GM12878 (cell line): Measurements from ENCODE around the gene MGAT5. TPM values are rescaled to one million over a fixed set of nuclear protein-coding genes. Genes with fewer than 3 reads are reported as not detected.

Source experiments
- ATAC-seq: fragments of 200-7000 bp; cut with Tn5 transposase; 3 replicates; pipeline ENCODE4 v1.9.1; 2020; ENCODE audit warnings: mild to moderate bottlenecking, moderate library complexity
- BruUV-seq: library from RNA; stranded (reverse); fragments of 400-500 nt; replicated peaks from 2 replicates; lab custom pipeline; 2021; lab: Mats Ljungman, UMichigan
- CTCF ChIA-PET: fragments of 300-600 bp; sonication (Branson Sonifier 250); formaldehyde crosslinking; extraction: SDS; loops from one replicate; lab custom pipeline; 2021; ENCODE audit warnings: inconsistent platforms; lab: Yijun Ruan, JAX
- POLR2A ChIA-PET: fragments of 350-600 bp; formaldehyde crosslinking; extraction: SDS; loops from one replicate; lab custom pipeline; 2021; ENCODE audit warnings: inconsistent platforms; lab: Charles Lee
- RAD21 ChIA-PET: fragments of 300-600 bp; sonication (Branson Sonifier 250); formaldehyde crosslinking; loops from one replicate; lab custom pipeline; 2023; ENCODE audit warnings: antibody characterized with exemption; ENCODE audit not compliant: unreplicated experiment; lab: Charles Lee
- SMC1A ChIA-PET: fragments of 300-600 bp; sonication (Branson Sonifier 250); formaldehyde crosslinking; loops from one replicate; lab custom pipeline; 2023; ENCODE audit not compliant: unreplicated experiment, uncharacterized antibody; lab: Charles Lee
- DNase-seq: peaks from one replicate; pipeline ENCODE4 v3.0.0-alpha.2; 2011; ENCODE audit warnings: low read depth, low spot score
- FAIRE-seq: peaks from 3 replicates; lab custom pipeline; 2011; peaks lifted over from hg19 to GRCh38; lab: Jason Lieb, UNC
- H2AFZ ChIP-seq: 2 replicates; pipeline ENCODE4 v1.6.0; 2011; ENCODE audit warnings: low read depth, low read length, control low read depth; ENCODE audit not compliant: control insufficient read depth
- H3K27ac ChIP-seq: 2 replicates; pipeline ENCODE4 v1.5.1; 2011; ENCODE audit warnings: control low read depth; ENCODE audit not compliant: control insufficient read depth, insufficient read depth
- H3K27me3 ChIP-seq, 2 experiments: replicated peaks in 1 of 2; 2 replicates each; pipeline versions ENCODE4 v1.6.0 to v1.6.1; 2011; ENCODE audit warnings: low read length in 1 of 2; ENCODE audit not compliant: control insufficient read depth in 2 of 2, insufficient read depth in 2 of 2
- H3K36me3 ChIP-seq, 2 experiments: 2 replicates each; pipeline ENCODE4 v1.5.1; 2011; ENCODE audit warnings: low read length in 1 of 2; ENCODE audit not compliant: control insufficient read depth in 2 of 2, insufficient read depth in 2 of 2
- H3K4me1 ChIP-seq: 2 replicates; pipeline ENCODE4 v1.6.1; 2011; ENCODE audit warnings: mild to moderate bottlenecking, low read length, moderate library complexity, mixed read lengths; ENCODE audit not compliant: control insufficient read depth, insufficient read depth
- H3K4me2 ChIP-seq: 2 replicates; pipeline ENCODE4 v1.6.0; 2011; ENCODE audit warnings: control low read depth; ENCODE audit not compliant: control insufficient read depth, insufficient read depth
- H3K4me3 ChIP-seq: fragments of 200-600 bp; sonication (generic); 2 replicates; pipeline ENCODE4 v1.5.1; 2016
- H3K79me2 ChIP-seq: 2 replicates; pipeline ENCODE4 v1.6.0; 2011; ENCODE audit warnings: low read length; ENCODE audit not compliant: control insufficient read depth, insufficient read depth
- H3K9ac ChIP-seq: 2 replicates; pipeline ENCODE4 v1.8.0; 2011; ENCODE audit warnings: low read length, control low read depth, mixed read lengths; ENCODE audit not compliant: control insufficient read depth, insufficient read depth
- H3K9me3 ChIP-seq: replicated peaks from 3 replicates; pipeline ENCODE4 v1.5.1; 2011; ENCODE audit warnings: mild to moderate bottlenecking, low read length; ENCODE audit not compliant: control insufficient read depth, insufficient read depth
- H4K20me1 ChIP-seq: 2 replicates; pipeline ENCODE4 v1.6.0; 2011; ENCODE audit not compliant: control insufficient read depth, insufficient read depth
- BRCA1 ChIP-seq: IDR thresholded peaks from 2 replicates; pipeline ENCODE4 v1.6.1; 2011; ENCODE audit warnings: low read depth, low read length, improper control_type of control experiment
- IRF5 ChIP-seq: fragments of 450-650 bp; IDR thresholded peaks from 2 replicates; pipeline ENCODE4 v1.6.1; 2017; ENCODE audit warnings: borderline replicate concordance
- JUND ChIP-seq: IDR thresholded peaks from 2 replicates; pipeline ENCODE4 v1.6.1; 2012; ENCODE audit warnings: low read depth, mild to moderate bottlenecking, low read length, improper control_type of control experiment, moderate library complexity
- MXI1 ChIP-seq: fragments of 150-350 bp; IDR thresholded peaks from 2 replicates; pipeline ENCODE4 v1.6.1; 2011; ENCODE audit warnings: low read depth, mild to moderate bottlenecking, inconsistent platforms, low read length, improper control_type of control experiment
- NBN ChIP-seq: fragments of 450-650 bp; IDR thresholded peaks from 2 replicates; pipeline ENCODE4 v1.6.1; 2016
- STAT3 ChIP-seq: IDR thresholded peaks from 2 replicates; pipeline ENCODE4 v1.6.1; 2011; ENCODE audit warnings: low read depth, low read length, improper control_type of control experiment
- TCF7 ChIP-seq: IDR thresholded peaks from 2 replicates; pipeline ENCODE4 v1.6.1; 2014; ENCODE audit warnings: antibody characterized with exemption, borderline replicate concordance
- ZBED1 ChIP-seq: IDR thresholded peaks from 2 replicates; pipeline ENCODE4 v1.6.1; 2016; ENCODE audit warnings: borderline replicate concordance
- ZNF207 ChIP-seq: fragments of 450-650 bp; IDR thresholded peaks from 2 replicates; pipeline ENCODE4 v1.6.1; 2014; ENCODE audit warnings: antibody characterized with exemption, mild to moderate bottlenecking, borderline replicate concordance
- WGBS: methylation state at CpG from one replicate; pipeline ENCODE4 v1.1.6; 2016; ENCODE audit warnings: low lambda C conversion rate; ENCODE audit not compliant: insufficient replicate concordance, insufficient coverage; ENCODE audit errors: missing lambda C conversion rate; 5-methylcytosine and 5-hydroxymethylcytosine counted together
- in situ Hi-C: fragments of 300-500 bp; cut with MboI; formaldehyde crosslinking; loops from 9 replicates; pipeline ENCODE4 v1.14.3; 2018; ENCODE audit warnings: mixed read lengths
- intact Hi-C: fragments of 100-400 bp; cut with micrococcal nuclease; formaldehyde crosslinking; loops from one replicate; pipeline ENCODE4 v1.14.2; 2022; ENCODE audit not compliant: unreplicated experiment
- polyA plus RNA-seq, 11 experiments: library from polyadenylated mRNA; depleted of rRNA in 4 of 11; unstranded in 6 of 11; stranded (reverse) in 5 of 11; fragments of >200 nt; fragmentation: Nextera tagmentation in 4 of 11; fragmentation: Illumina TruSeq in 1 of 11; extraction: Ambion mirVana in 4 of 11; extraction: Trizol in 1 of 11; gene quantifications; 1 replicate in 1 of 11; 2 replicates in 10 of 11; pipeline versions ENCODE4 v1.2.1 to v1.2.3, GENCODE V29; 2011 to 2016; ENCODE audit warnings: inconsistent platforms in 2 of 11, missing spikeins in 2 of 11, low read depth in 1 of 11
- total RNA-seq, 4 experiments: library from RNA; depleted of rRNA in 3 of 4; stranded (reverse); fragments of >200 nt in 3 of 4; fragmentation: Illumina TruSeq in 1 of 4; extraction: Trizol in 1 of 4; gene quantifications; 2 replicates each; pipeline versions ENCODE4 v1.2.1 to v1.2.3, GENCODE V29; 2013 to 2021

MGAT5 gene
- total and polyA plus RNA-seq, 10 of the 15 experiments (the other 5 are each of a cell fraction or from before 2014, with no cell fraction given): 4.9 to 104 (median 36.2) TPM

DNA sequence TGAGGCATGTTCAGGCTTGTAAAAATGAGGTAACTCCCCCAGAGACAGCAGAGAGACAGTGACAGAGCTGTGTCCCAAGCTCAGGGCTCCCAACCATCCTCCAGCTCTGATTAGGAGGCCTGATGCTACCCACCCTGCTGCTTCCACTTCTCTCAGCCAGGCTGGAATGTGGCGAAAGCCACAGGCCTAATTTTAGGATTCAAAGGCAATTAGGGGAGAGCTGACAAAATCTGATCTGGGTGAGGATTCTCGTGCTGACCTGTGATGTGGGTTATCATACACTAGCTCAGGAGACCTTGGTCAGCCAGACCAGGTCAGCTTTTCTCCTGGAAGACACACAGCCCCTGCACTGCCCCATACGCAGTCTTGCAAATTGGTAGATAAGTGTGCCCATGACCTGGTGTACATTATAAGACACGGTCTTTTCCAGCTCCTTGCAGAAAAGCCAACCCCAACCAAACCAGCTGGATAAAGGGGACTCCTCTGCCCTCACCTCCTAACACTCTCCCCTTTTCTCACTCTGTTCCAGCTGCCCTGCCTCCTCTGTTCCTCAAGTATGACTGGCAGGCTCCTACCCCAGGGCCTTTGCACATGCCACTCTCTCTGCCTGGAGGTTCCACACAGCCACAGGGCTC lies 225.9 kb downstream of the MGAT5 start:
- Histone ChIP-seq H3K79me2 (no peaks in the 10 kb centered on the region), H3K9me3 (no peaks in the 10 kb centered on the region; the same call in 2 of the 3 replicates), H4K20me1 (no peaks in the 10 kb centered on the region), H3K9ac (no peak overlapping the region), H3K4me1 (no peaks in the 10 kb centered on the region), H3K36me3 (no peaks in the 10 kb centered on the region), H3K4me2 (no peak overlapping the region), H2AFZ (no peak overlapping the region), H3K4me3 (no peak overlapping the region), H3K27ac (no peak overlapping the region), H3K27me3 (peaks cover 0 to 1% of the 10 kb centered on the region in 2 experiments; a peak in 1 of 4 replicates)
- intact Hi-C loops: no loop called here
- RAD21 ChIA-PET: no interaction called here
- no TSS peak for BruUV-seq
- DNase-seq: no peak
- 21% methylated on average over 4 of the region's 4 CpGs for WGBS
- no peak for TF ChIP-seq MXI1
- TF ChIP-seq IRF5: no peak
- no peak for TF ChIP-seq JUND
- no peak for TF ChIP-seq ZNF207
- no peak for TF ChIP-seq STAT3
- TF ChIP-seq BRCA1: no peak
- no peak for TF ChIP-seq NBN
- TF ChIP-seq ZBED1: no peak
- TF ChIP-seq TCF7: no peak
- ATAC-seq: no peak
- CTCF ChIA-PET: no interaction called here
- in situ Hi-C loops: no loop called here
- POLR2A ChIA-PET: no interaction called here
- FAIRE-seq: no peak
- SMC1A ChIA-PET: no interaction called here
